Ishikawa (cell line): Measurements from ENCODE around the gene SYTL3.

Experiments
- CEBPB ChIP-seq: IDR thresholded peaks from 2 replicates; pipeline ENCODE4 v1.6.1; 2012
- CREB1 ChIP-seq: IDR thresholded peaks from 2 replicates; pipeline ENCODE4 v1.6.1; 2012; ENCODE audit warnings: low read depth
- EGR1 ChIP-seq: IDR thresholded peaks from 2 replicates; pipeline ENCODE4 v1.6.1; 2012
- EP300 ChIP-seq: IDR thresholded peaks from 2 replicates; pipeline ENCODE4 v1.6.1; 2012; ENCODE audit warnings: borderline replicate concordance
- FOXM1 ChIP-seq: IDR thresholded peaks from 2 replicates; pipeline ENCODE4 v1.6.1; 2012; ENCODE audit warnings: low read depth, borderline replicate concordance
- MAX ChIP-seq: IDR thresholded peaks from 2 replicates; pipeline ENCODE4 v1.6.1; 2012
- NFIC ChIP-seq: IDR thresholded peaks from 2 replicates; pipeline ENCODE4 v1.6.1; 2012
- RAD21 ChIP-seq: IDR thresholded peaks from 2 replicates; pipeline ENCODE4 v1.6.1; 2012; ENCODE audit warnings: low read depth
- REST ChIP-seq: IDR thresholded peaks from 2 replicates; pipeline ENCODE4 v1.6.1; 2012; ENCODE audit warnings: low read depth, mild to moderate bottlenecking
- TAF1 ChIP-seq: IDR thresholded peaks from 2 replicates; pipeline ENCODE4 v1.6.1; 2012; ENCODE audit warnings: low read depth, mild to moderate bottlenecking
- TCF12 ChIP-seq: IDR thresholded peaks from 2 replicates; pipeline ENCODE4 v1.6.1; 2012; ENCODE audit warnings: low read depth
- TEAD4 ChIP-seq: IDR thresholded peaks from 2 replicates; pipeline ENCODE4 v1.6.1; 2012
- USF1 ChIP-seq: IDR thresholded peaks from 2 replicates; pipeline ENCODE4 v1.6.1; 2012
- YY1 ChIP-seq: IDR thresholded peaks from 2 replicates; pipeline ENCODE4 v1.6.1; 2012; ENCODE audit warnings: low read depth
- ZBTB7A ChIP-seq: IDR thresholded peaks from 2 replicates; pipeline ENCODE4 v1.6.1; 2012; ENCODE audit warnings: low read depth

Gene SYTL3

GRCh38 chr6:158686311-158686710, 36.5 kb downstream of the SYTL3 start:
- TF ChIP-seq RAD21 (no peak), ZBTB7A (no peak), MAX (peak; percentile 43; the same call in 1 of the 2 replicates), YY1 (no peak), CREB1 (no peak), REST (no peak), CEBPB (no peak), EGR1 (no peak), TAF1 (no peak), NFIC (no peak), TEAD4 (peak; percentile 40), TCF12 (no peak), USF1 (peak; percentile 69), EP300 (no peak), FOXM1 (no peak)

GRCh38 chr6:158686791-158687381, 37.0 kb downstream of the SYTL3 start:
- TF ChIP-seq ZBTB7A = no peak
- TF ChIP-seq EGR1 = no peak
- TF ChIP-seq FOXM1 = no peak
- TF ChIP-seq REST = no peak
- TF ChIP-seq NFIC = no peak
- no peak for TF ChIP-seq CREB1
- no peak for TF ChIP-seq TEAD4

GRCh38 chr6:158687506-158687905, 37.7 kb downstream of the SYTL3 start:
- TF ChIP-seq CEBPB = no peak
- TF ChIP-seq TEAD4 = no peak
- TF ChIP-seq USF1 = no peak
- no peak for TF ChIP-seq CREB1
- no peak for TF ChIP-seq ZBTB7A
- no peak for TF ChIP-seq FOXM1
- TF ChIP-seq RAD21 = no peak
- TF ChIP-seq NFIC = no peak
- no peak for TF ChIP-seq EGR1
- TF ChIP-seq TAF1 = no peak
- no peak for TF ChIP-seq YY1
- TF ChIP-seq TCF12 = no peak

- TF ChIP-seq FOXM1 (no peak), TAF1 (no peak), EP300 (no peak), EGR1 (no peak), USF1 (no peak), CEBPB (no peak), CREB1 (no peak), REST (no peak), RAD21 (no peak), TEAD4 (no peak), MAX (no peak), YY1 (no peak), TCF12 (no peak), ZBTB7A (no peak), NFIC (no peak)
Measured at GRCh38 chr6:158688860-158689259, 39.0 kb downstream of the SYTL3 start.
